Esophagus muscularis mucosa (tissue), 4 donors: ENCODE data around the gene LRRC37A.

Experiments used
- CTCF ChIP-seq, 3 experiments: fragments of 200-600 bp in 2 of 3; fragments of 450-650 bp in 1 of 3; sonication (generic) in 2 of 3; IDR thresholded peaks; one replicate each; pipeline ENCODE4 v1.5.1; 2017 to 2019; ENCODE audit warnings: antibody characterized with exemption in 3 of 3, mild to moderate bottlenecking in 2 of 3, moderate library complexity in 1 of 3
- EP300 ChIP-seq: sonication (generic); formaldehyde crosslinking; IDR thresholded peaks from one replicate; pipeline ENCODE4 v1.6.1; 2017; ENCODE audit warnings: antibody characterized with exemption
- POLR2A ChIP-seq: fragments of 450-650 bp; IDR thresholded peaks from one replicate; pipeline ENCODE4 v1.6.1; 2017; ENCODE audit warnings: antibody characterized with exemption, moderate library complexity, mild to moderate bottlenecking, low read depth
- POLR2AphosphoS5 ChIP-seq, 2 donors: sonication (generic); formaldehyde crosslinking; IDR thresholded peaks; one replicate each; pipeline ENCODE4 v1.6.1; 2017; ENCODE audit warnings: antibody characterized with exemption in 2 of 2

DNA sequence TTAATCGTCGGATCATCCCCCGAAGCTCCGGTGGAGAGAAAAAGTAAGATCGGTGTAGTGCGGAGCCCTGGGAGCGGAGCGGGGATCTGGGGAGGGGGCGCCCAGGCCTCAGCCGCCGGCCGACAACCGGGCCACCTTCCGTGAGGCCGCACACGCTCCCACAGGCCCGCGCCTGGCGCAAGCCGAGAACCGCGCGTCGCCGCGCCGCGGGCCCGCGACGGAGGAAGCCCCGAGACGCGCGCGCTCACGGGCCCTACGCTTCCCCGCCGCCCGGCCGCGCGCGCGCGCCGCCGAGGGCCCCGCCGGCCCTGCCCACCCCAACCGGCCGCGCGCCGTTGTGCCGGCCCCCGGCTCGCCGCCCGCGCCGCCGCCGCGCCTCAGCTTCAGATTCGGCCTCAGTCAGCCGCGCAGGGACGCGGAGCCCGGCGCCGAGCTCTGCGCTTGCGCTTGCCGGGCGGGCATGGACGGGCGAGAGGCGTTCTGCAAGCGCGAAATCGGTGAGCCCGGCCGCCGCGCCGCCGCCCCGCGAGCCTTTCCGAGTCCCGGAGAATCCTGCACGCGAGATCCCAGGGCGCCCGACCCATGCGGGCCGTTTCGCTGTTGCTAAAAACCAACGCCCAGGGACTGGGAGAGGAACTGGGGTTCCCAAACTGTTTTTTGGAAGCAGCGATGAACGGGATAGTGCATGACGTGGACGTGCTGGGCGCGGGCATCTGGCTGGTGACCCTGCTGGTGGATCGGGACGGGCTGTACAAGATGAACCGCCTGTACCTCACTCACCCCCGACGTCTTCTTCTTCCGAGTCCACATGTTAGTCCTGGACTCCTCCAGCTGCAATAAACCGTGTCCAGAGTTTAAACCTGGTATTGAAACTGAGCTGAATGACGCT is 28.0 kb upstream of the LRRC37A start:
- TF ChIP-seq CTCF (IDR thresholded peaks at IDR 0.05) (peak in 1 of 3 experiments; percentile 2), POLR2AphosphoS5 (IDR thresholded peaks at IDR 0.05) (peak; percentile 33 to 79), POLR2A (no peak), EP300 (no peak)
